ENCODE measurements around the gene DPP6.

The DPP6 gene

DNA sequence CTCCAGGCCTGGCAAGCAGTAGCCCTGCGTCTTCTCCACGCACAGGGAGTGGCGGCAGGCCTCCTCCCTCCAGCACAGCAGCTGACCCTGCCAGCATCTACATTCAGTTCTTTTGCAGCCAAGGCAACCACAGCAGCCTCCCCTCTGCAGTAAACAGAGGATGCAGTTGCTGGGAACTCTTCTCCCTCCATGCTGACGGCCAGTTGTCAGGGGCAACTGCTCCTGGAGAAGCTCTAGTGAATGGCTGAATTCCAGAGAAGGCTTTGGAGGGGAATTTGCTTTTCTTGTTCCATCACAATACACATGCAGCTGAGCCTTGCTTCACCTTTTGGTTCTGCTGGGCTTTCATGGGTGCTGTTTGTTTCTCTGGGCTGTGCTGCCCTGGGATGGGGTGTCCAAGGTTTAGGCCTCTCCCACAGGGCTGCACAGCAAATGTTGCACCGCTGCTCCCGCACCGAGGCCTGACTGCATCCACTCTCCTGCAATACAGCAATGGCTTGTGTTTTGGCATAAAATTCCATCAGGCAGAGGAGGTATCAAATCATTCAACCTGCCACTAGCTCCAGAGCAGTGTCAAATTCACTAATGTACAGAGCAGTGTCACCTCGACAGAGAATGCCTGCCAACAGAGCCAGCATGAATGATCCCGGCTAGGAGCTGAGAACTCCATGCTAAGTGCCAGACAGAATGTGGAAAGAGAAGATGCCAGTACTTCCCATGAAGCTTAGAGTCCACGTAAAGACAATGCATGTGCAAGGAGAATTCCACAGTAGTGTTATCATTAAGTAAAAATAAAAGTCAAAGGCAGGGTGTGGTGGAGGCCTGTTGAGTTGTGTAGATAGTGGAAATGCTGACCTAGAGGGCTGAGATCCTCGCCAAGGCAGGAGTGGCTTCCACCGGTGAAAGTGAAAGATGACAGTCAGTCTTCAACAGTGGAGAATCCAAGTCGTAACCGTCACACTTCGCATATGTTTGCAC, 399.6 kb downstream of the DPP6 start:
- no peak for DNase-seq (ENCODE audit: low spot score)

DNA sequence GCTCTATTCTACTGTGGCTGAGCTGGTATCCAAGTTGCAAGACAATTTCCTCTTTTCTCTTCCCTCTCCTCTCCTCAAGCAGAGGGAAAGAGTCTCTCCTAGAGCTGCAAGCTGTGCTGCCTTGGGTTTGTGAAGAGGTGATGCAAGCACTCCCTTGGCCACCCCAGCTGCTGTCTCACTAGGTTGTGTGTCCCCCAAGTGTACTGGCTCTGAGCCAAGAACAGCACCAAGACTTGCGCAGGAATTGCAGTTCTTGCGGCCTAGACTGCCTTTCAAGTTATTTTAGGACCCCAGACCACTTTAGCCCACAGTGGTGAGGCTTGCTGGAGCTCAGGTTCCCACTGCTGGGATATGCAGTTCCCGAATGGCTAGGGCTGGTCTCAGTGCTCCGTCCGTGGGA, 411.6 kb downstream of the DPP6 start:
- no peak for DNase-seq (ENCODE audit: low spot score)

- no peak for DNase-seq (ENCODE audit: low spot score)
Observed at GRCh38 chr7:154469652-154470051, 417.5 kb downstream of the DPP6 start.

DNA sequence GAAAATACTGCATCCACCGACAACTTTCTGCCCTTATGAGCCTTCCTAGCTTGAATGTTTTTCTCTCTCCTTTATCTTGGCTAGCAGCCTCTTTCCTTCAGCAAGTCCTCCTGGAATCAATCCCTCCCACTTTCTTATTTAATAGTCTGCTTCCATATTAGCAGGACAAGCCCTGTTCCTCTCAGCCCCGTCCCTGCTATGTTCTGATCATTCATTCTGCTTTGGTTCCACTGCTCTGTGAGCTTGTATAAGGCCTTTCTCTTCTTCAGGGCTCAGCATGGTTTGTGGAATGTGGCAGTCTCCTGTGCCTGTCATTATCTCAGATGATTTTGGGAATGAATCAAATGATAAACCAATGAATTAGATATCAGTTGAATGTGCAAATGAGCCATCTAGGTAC, 420.1 kb downstream of the DPP6 start:
- no peak for DNase-seq (ENCODE audit: low spot score)

DNA sequence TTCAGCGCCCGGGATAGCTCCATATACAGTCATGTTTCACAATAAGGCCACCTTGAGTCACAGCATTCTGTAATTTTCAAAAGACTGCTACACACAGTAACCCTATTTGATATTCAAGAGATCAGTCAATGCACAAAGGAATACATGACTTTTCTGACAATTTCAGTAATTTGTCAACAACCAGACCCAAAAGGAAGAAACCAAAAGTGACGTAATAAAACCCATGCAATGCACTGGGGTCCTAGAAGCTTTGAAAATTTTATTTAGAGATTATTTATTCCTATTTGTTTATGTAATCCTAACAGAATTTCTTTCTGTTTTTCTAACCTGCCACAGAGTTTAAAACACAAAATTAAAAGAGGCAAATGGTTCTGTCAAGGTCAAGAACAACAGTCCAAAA, 421.2 kb downstream of the DPP6 start:
- DNase-seq (ENCODE audit: low spot score), result no peak

GRCh38 chr7:154474903-154475520, 422.8 kb downstream of the DPP6 start:
- DNase-seq (ENCODE audit: low spot score), result no peak

DNA sequence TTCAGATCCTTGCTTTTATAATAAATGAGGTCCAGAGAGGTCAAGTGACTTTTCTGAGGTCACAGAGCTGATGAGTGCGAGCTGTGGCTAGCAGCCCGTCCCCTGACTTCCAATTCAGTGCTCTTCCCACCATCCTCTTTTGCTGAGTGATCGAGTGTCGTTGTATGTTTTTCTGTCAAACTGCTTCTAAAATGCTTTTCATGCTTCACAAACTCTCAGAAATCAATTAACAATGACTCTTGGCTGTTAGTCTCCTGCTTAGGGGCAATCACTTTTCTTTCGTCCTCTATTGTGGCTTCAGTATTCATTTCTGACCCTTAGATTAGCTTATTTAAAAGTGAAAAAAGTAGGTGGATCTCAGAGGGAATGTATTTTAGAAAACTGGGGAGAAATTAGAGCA, 423.7 kb downstream of the DPP6 start:
- no peak for DNase-seq (ENCODE audit: low spot score)

GRCh38 chr7:154480817-154481216, 428.6 kb downstream of the DPP6 start:
- no peak for DNase-seq (ENCODE audit: low spot score)

DNA sequence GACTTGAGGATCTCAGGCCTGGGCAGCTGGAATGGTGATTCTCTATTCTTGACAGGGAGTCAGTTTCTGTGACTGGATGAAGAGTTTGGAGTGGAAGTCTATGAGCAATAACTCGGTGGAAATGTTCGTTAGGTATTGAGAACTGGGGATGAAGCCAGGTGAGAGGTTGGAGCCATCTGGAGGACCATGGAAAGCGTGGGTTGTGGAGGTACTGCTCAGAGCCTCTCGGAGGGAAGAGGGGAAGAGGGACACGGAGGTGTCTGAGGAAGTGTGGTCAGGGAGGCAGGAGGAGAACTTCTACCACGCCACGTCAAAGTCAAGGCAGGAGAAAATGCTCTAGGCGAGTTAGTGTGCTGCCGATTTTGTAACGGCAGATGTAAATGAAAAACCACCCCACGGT, 430.7 kb downstream of the DPP6 start:
- DNase-seq (ENCODE audit: low spot score), result no peak

DNA sequence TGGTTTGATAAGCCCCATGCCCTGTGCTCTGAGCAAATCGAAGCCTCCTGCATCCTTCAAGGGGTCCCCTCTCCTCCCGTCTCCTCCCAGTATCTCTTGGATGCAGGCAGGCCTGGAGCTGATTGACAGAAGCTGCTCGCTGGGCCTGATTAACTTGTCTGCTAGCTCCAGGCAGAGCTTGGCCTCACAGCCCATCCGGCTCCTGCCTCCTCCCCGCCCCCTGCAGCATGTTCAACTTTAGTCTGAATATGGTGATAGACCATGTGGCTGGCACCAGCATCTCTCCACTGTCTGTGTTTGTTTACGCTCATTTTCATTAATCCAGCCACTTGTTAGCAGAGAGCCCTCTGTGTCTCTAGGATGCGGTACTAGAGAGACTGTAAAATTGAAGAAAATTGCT, 432.2 kb downstream of the DPP6 start:
- DNase-seq (ENCODE audit: low spot score), result no peak

GRCh38 chr7:154484943-154485342, 432.7 kb downstream of the DPP6 start:
- DNase-seq (ENCODE audit: low spot score), result no peak

DNA sequence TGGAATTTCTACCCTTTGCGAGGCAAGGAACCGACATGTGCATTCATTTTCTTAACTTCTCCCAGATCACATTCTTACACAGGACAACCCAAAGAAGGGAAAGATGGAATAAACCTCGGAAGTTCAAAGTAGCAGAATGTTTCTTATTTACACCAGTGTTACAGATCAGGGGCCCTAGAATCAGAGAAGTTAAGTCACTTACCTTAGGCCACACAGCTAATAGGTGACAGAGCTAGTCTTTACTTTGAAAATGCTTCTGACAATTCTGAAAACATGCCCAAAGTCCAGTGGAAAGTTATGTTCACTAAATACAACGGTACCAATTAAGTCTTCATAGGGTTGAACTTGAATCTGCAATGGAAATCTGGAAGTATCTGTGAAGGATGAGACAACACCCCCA, 437.7 kb downstream of the DPP6 start:
- no peak for DNase-seq (ENCODE audit: low spot score)

DNA sequence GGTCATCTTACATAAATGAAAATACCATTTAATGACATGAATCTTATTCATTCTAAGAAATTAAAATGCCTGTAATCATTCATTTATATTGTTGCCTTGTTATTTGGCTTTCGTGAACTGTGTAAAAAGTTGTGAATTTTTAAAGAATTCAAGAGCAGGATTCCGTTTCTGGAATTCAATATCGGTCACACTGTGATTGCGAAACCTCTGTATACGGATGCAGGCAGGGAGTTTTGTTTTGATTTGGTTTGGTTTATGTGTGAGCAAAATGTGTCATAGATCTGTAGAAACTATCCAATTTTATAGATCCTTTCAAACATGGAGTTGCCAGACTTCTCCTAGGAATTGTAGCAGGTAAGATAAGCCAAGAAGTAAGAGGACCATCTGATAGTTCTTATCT, 441.4 kb downstream of the DPP6 start:
- DNase-seq (ENCODE audit: low spot score), result no peak

DNA sequence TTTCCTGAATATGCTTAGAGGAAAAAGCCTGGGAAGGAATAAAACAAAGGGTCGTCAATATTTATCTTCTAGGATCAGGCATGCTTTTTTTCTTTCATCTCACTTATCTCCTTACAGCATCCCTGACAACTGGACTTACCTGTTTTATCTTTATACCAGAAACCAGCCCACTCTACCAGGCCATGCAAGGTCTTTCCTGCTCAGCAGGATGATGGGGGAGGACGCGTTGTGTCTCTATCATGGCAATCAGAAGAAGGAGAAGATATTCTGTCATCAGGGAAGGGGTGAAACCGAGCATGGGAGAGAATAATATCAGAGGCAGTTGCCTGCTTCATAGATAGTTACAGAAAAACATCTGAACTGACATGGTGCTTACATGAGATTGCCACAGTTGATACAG, 445.6 kb downstream of the DPP6 start:
- DNase-seq (ENCODE audit: low spot score), result no peak

DNA sequence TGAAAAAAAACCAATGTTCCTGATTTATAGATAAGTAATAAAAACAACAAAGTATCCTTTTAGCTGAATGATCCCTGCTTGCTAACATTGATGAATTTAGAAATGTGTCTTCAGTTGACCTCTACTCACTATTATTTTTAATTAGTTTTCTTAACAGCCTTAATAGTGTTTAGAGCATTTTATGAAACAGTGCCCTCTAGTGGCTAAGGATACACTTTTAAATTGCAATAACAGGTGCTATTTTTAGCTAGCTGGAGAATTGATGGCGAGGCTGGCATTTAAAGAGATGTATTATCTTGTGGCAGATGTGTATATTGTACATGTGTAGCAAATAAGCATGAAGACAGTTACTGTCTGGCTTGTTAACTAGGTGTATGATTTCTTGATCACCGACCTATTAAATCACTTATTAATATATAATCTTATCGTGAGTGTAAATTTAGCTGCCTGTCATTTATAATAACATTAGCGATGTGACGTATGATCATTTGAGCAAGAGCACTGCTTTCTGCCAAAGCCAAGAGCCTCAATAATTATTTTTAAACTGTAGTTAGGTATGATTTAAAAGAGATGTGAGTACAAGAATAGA, 451.9 kb downstream of the DPP6 start:
- DNase-seq (ENCODE audit: low spot score), result peak; percentile 25

DNA sequence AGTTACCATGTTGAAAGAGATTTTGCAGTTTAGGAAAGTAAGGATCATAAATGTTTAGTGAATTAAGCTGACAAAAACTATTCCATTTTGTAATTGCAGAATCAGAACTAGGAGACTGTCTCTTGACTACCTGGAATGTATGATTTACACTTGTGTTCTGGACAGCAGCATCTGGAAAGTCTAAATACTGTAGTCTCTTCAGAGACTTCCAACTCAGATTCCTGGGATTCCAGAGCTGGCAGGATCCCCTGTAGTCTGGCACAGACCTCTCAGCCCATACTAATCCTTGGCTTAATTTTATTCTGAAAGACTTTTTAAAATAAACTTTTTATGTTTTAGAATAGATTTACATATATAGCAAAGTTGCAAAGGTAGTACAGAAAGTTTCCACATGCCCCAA, 452.7 kb downstream of the DPP6 start:
- no peak for DNase-seq (ENCODE audit: low spot score)

GRCh38 chr7:154505362-154505761, 453.2 kb downstream of the DPP6 start:
- DNase-seq (ENCODE audit: low spot score), result no peak

DNA sequence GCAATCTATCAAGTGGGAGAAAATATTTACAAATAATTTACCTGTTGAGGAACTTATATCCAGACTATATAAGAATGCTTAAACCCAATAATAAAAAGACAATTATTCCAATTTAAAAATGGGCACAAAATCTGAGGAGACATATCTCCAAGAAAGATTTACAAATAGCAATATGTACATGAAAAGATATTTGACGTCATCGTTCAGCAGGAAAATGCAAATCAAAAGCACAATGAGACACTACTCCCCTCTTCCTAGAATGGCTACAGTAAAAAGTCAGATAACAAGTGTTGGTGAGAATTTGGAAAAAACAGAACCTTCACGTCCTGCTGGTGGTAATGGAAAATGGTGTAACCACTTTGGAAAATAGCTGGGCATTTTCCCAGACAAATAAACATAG, 457.0 kb downstream of the DPP6 start:
- no peak for DNase-seq (ENCODE audit: low spot score)

DNA sequence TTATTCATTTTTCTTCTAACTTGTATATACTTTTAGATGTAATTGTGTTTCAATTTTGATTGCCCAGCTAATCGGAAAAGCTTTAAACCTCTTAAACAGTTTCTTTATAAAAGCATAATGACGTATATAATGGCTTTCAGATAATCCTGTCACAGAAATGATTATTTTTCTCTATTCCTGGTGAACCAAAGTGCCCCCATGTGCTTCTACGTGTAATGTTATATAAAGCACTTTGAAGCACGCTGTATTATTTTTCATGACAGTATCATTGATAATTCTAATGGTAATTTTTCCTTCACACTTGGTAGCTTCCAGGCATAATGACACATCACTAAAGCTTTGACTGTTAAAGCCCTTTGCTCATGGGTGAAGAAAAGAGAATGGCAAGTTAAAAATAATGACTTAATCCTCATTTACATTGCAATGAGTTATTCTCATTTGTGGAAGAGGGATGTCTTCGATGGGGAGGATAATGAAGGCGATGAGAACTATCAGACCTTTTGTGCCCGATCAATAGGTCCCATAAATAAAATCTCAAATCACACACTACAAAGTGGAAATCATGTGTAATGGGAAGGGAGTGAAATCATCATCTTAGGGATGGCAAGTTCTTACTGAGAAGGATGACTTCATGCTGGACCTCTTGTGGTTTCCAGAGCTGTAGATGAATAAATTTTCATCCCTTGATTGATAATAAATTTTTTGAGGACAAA, 460.1 kb downstream of the DPP6 start:
- DNase-seq (ENCODE audit: low spot score), result no peak

GRCh38 chr7:154517768-154518167, 465.6 kb downstream of the DPP6 start:
- DNase-seq (ENCODE audit: low spot score), result no peak

GRCh38 chr7:154519229-154519628, 467.0 kb downstream of the DPP6 start:
- DNase-seq (ENCODE audit: low spot score), result no peak

DNA sequence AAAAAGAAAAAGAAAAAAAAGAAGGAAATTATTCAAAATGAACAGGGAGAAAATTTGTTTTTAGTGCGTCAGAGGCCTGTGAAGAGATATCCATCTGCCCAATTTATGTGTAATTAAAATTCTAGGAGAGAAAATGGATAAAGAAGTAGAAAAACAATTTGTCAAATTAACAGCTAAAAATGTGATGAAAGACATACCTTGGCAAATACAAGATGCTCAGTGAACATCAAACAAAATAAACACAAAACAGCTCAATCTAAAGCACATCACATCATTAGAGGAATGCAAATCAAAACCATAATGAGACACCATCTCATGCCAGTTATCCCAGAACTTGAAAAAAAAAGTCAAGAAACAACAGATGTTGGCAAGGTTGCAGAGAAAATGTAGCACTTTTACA, 477.9 kb downstream of the DPP6 start:
- DNase-seq (ENCODE audit: low spot score), result no peak

DNA sequence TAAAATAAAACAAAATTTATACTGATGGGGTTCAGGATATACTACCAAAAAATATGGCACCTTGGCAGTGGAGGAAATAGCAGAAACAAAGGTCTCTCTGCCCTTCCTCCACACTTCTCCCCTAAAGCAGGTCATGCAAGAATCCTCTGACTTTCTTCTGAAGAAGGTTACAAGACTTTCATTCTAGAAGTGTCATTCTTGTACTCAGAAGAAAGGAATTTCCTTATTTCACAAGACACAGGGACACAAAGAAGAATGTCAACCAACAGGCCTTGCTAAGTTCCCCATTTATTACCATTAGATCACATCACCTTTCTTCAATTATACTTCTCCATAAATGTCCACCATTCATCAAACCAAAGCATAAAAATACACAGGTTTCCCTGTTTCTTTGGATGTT, 480.6 kb downstream of the DPP6 start:
- DNase-seq (ENCODE audit: low spot score), result no peak

Measured in hematopoietic multipotent progenitor cell treated with erythropoietin and hydrocortisone succinate and interleukin-3 and kit ligand, for 15 days (in vitro differentiated cells).